Stimulated activated CD4-positive, alpha-beta T cell treated with anti-CD3 and anti-CD28 coated beads, Interleukin-12 subunit alpha, Interleukin-12 subunit beta, amount 100 ng/mL, for 4 hours (primary cell): ENCODE results near the gene TLCD5.

ENCODE experiments used
- DNase-seq: peaks from one replicate; pipeline ENCODE4 v3.0.0-alpha.2; 2020

The TLCD5 gene

DNA sequence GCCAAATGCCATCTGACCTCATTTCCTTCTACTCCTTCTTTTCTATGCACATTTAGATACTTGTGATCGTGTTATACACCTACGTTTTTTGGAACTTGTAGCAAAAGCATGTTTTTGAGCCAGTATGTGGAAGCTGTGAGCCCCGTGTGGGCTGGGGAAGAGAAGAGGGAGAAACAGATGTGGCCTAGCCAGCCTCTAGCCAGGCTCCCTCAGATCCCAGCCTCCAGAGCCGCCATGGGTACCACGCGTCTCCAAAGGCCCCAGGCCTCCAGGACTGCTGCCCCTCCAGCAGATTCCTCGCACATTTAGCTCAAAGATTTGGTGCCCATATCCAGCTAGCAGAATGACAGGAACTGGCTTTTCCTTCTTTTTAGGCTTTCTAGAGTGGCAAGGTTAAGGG is 17.0 kb upstream of the TLCD5 start:
- DNase-seq, result no peak

GRCh38 chr11:120310870-120311269 is 14.2 kb upstream of the TLCD5 start:
- no peak for DNase-seq

- DNase-seq, result no peak
These were observed 10.2 kb upstream of the TLCD5 start for GRCh38 chr11:120314861-120315260.

GRCh38 chr11:120316880-120317688 is 8.0 kb upstream of the TLCD5 start:
- no peak for DNase-seq

GRCh38 chr11:120317689-120318480 is 7.2 kb upstream of the TLCD5 start:
- DNase-seq, result no peak

DNA sequence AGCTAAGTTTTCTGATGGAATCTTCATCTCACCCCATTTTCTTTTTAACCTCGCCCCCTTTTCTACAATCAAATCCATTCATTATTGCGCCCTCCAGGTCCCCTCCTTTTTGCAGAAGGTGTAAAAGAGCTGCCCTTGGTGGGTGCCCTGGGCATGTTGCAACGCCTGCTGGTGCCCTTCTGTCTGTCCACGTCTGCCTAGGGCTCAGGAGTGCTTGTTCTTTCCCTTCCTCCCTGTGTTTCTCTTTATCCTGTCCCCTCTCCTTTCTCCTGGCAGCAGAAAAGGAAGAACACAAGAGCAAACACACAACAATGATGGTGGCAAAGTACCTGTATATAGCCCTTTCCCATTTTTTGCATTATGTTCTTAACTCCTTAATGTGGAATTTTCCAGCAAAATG is 6.2 kb upstream of the TLCD5 start:
- no peak for DNase-seq

GRCh38 chr11:120326228-120326627 is 1.1 kb downstream of the TLCD5 start:
- no peak for DNase-seq

GRCh38 chr11:120326845-120327281 is 1.8 kb downstream of the TLCD5 start:
- DNase-seq, result no peak

GRCh38 chr11:120327311-120327710 is 2.2 kb downstream of the TLCD5 start:
- DNase-seq, result no peak

DNA sequence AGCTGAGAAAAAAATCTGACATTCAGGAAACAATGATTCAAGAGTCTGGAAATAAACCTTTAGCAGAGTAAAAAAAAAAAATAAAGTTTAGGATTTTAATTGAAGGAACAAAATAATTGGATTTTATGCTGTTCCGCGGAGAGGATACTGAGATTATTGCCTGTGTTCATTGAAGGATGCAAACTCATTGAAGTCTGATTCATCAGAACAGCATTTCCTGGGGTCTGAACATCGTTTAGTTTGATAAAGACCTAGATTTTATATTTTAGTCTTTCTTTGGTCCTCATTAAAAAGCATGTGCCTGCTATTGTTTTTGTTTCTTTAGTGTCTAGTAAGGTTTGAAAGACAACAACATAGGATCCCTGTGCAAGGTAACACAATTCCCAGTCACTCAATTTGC is 4.5 kb downstream of the TLCD5 start:
- DNase-seq, result no peak

- no peak for DNase-seq
These were observed 4.9 kb downstream of the TLCD5 start for GRCh38 chr11:120330045-120330444.

- no peak for DNase-seq
These were observed 6.3 kb downstream of the TLCD5 start for GRCh38 chr11:120331301-120331996.

- DNase-seq, result no peak
These were observed 8.0 kb downstream of the TLCD5 start for GRCh38 chr11:120332822-120333716.

DNA sequence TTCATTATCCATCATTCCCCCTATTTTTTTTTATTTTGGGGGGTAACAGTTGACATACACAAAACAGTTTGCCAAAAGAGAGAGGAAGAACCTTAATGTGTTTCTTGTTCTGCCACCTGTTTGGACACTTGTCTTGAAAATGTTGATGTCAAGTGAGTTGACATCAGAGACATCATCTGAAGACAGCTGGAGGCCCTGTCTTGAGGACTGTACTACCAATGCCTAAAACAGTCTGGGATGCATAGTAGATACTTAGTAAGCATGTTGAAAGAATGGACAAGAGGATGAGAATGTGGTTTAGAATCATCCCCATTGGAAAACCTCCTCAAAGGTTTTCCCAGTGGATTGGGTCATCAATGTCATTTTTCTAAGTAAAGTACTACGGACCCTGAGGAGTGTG is 8.7 kb downstream of the TLCD5 start:
- DNase-seq, result no peak

DNA sequence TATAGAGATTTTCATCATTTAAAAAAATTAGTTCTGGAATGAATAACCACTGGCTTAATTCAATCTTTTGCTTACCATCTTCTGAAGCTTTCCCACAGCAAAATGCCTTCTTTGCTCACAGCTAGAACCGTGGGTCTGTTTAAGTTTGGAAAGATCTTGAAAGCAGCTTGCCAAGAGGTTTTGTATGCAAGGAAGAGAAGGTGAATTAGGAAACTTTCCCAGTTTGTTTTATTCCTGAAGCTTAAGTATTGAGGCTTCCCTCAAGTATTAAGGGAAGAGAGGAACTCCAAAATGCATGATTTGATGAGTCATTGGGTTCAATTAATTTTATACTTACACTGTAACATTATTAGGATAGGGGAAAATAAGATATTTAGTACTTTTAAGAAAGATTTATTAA is 9.2 kb downstream of the TLCD5 start:
- no peak for DNase-seq

DNA sequence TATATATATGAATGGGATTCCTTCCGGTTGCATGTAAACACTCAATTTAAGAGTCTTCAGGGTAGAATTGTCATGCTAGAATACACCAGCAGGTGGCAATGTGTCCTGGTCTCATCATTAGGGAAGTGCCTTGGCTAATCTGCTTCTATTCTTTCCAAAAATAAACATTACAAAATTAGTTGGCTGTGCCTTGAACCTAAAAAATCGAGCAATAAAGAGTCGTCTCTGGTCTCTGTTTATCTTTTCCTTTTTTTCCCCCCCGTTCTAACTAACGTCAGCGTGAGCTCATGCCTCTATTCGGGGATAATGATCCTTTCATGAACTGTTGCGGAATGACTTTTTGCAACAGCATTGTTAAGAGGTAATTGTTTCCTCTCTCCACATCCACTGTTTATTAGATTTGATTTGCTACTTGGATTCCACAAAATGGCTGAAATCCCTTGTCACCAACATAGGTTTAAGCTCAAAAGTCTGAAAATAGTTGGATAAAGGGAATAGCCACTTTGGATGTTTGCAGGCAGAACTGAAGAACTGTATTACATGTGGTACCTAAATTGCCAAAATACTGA is 9.9 kb downstream of the TLCD5 start:
- DNase-seq, result peak; percentile 33

- no peak for DNase-seq
These were observed 10.4 kb downstream of the TLCD5 start for GRCh38 chr11:120335556-120335907.

DNA sequence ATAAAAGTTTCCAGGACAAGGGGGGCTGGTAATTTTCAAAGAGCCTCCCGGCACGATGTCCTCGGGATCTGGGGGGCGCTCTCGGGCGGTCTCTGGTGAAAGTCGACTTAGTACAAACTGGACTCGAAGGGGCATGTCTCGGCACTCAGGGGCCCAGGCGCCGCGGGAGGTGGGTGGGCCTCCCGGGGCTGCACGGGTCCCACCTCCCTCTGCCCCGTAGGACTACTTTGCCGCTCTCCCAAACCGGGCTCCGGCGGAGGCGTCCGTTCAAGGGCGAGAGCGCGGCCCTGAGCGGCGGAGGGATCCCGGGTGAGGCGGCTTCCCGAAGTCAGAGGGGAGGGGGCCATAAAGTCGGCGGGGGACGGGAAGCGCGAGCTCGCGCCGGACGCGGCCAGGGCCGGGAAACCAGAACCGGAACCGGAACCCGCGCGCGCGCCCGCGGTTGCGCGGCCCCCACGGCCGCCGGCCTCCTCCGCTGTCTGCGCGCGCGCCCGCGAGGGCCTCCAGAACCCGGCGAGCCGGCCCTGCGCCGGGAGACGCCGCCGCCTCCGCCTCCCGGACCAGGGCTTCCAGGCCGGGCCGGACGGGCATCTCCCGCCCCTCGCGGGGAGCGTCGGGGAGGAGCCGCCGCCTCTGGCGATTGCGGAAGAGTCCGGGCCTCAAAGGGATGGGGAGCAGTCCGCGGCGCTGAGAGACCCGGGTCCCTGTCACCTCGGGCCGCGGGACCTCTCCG is 11.0 kb downstream of the TLCD5 start, which contains the start of gene ARHGEF12:
TSS of gene ARHGEF12 (plus strand) at position 506 of the 733 bp plus-strand sequence. CDS start 831 bp downstream, outside the sequence.
- peak; percentile 82 for DNase-seq

- DNase-seq, result peak; percentile 33
These were observed 11.7 kb downstream of the TLCD5 start for GRCh38 chr11:120336641-120337354.

GRCh38 chr11:120337355-120338106 is 12.4 kb downstream of the TLCD5 start:
- DNase-seq, result no peak
